ENCODE results near the gene AK2. TPM values are rescaled to one million over a fixed set of nuclear protein-coding genes. Genes with fewer than 3 reads are reported as not detected.

Gene AK2
- total RNA-seq, 1 donor from 2014 or later: 52.7 TPM

GRCh38 chr1:32965251-32965747 lies 71.4 kb downstream of the AK2 start:
- H3K36me3 Mint-ChIP-seq (ENCODE audit: unreplicated experiment): no peaks in the 10 kb centered on the region
- H3K4me3 Mint-ChIP-seq (ENCODE audit: unreplicated experiment): peak overlapping the region; percentile 92
- peaks cover 5% of the 10 kb centered on the region for H3K9me3 Mint-ChIP-seq (ENCODE audit: unreplicated experiment)
- no peak for DNase-seq
- peaks cover 3% of the 10 kb centered on the region for H3K27me3 Mint-ChIP-seq (ENCODE audit: unreplicated experiment)
- peak overlapping the region; percentile 55 for H3K27ac Mint-ChIP-seq (ENCODE audit: unreplicated experiment)
- TF ChIP-seq CTCF (IDR thresholded peaks at IDR 0.05; ENCODE audit: partially characterized antibody, unreplicated experiment): no peak
- peaks cover 15% of the 10 kb centered on the region for H3K4me1 Mint-ChIP-seq (ENCODE audit: low read depth, unreplicated experiment)

GRCh38 chr1:32964461-32965250 lies 72.0 kb downstream of the AK2 start, which contains the start of gene RNF19B:
Gene RNF19B (minus strand): TSS chr1:32964809. CDS start chr1:32964685, 124 bp downstream.
- H3K9me3 Mint-ChIP-seq (ENCODE audit: unreplicated experiment): peaks cover 5% of the 10 kb centered on the region
- peak within 1 kb of the TSS; percentile 92 for H3K4me3 Mint-ChIP-seq (ENCODE audit: unreplicated experiment)
- H3K4me1 Mint-ChIP-seq (ENCODE audit: low read depth, unreplicated experiment): peaks cover 15% of the 10 kb centered on the region
- H3K27ac Mint-ChIP-seq (ENCODE audit: unreplicated experiment): peak within 1 kb of the TSS; percentile 55
- DNase-seq: peak; percentile 97
- H3K36me3 Mint-ChIP-seq (ENCODE audit: unreplicated experiment): no peaks in the 10 kb centered on the region
- peak; percentile 48 for TF ChIP-seq CTCF (IDR thresholded peaks at IDR 0.05; ENCODE audit: partially characterized antibody, unreplicated experiment)
- peaks cover 3% of the 10 kb centered on the region for H3K27me3 Mint-ChIP-seq (ENCODE audit: unreplicated experiment)

GRCh38 chr1:32963746-32964460 lies 72.8 kb downstream of the AK2 start:
- no peak for TF ChIP-seq CTCF (IDR thresholded peaks at IDR 0.05; ENCODE audit: partially characterized antibody, unreplicated experiment)
- Mint-ChIP-seq H3K9me3 (ENCODE audit: unreplicated experiment) (peaks cover 5% of the 10 kb centered on the region), H3K27ac (ENCODE audit: unreplicated experiment) (no peak overlapping the region), H3K4me3 (ENCODE audit: unreplicated experiment) (peak overlapping the region; percentile 83), H3K36me3 (ENCODE audit: unreplicated experiment) (no peaks in the 10 kb centered on the region), H3K27me3 (ENCODE audit: unreplicated experiment) (peaks cover 3% of the 10 kb centered on the region), H3K4me1 (ENCODE audit: low read depth, unreplicated experiment) (peaks cover 15% of the 10 kb centered on the region)
- DNase-seq: peak; percentile 73

GRCh38 chr1:32962248-32962896 lies 74.3 kb downstream of the AK2 start:
- H3K27me3 Mint-ChIP-seq (ENCODE audit: unreplicated experiment): peaks cover 5% of the 10 kb centered on the region
- H3K4me1 Mint-ChIP-seq (ENCODE audit: low read depth, unreplicated experiment): peaks cover 18% of the 10 kb centered on the region
- no peak for DNase-seq
- H3K36me3 Mint-ChIP-seq (ENCODE audit: unreplicated experiment): no peaks in the 10 kb centered on the region
- H3K27ac Mint-ChIP-seq (ENCODE audit: unreplicated experiment): no peak overlapping the region
- H3K9me3 Mint-ChIP-seq (ENCODE audit: unreplicated experiment): peaks cover 5% of the 10 kb centered on the region
- no peak for TF ChIP-seq CTCF (IDR thresholded peaks at IDR 0.05; ENCODE audit: partially characterized antibody, unreplicated experiment)
- peak overlapping the region; percentile 83 for H3K4me3 Mint-ChIP-seq (ENCODE audit: unreplicated experiment)
